ENCODE results near the gene RBM45.

GRCh38 chr2:178159966-178160365 is 47.7 kb downstream of the RBM45 start:
- no peak for TF ChIP-seq CTCF (IDR thresholded peaks at IDR 0.05)
- TF ChIP-seq POLR2AphosphoS5 (IDR thresholded peaks at IDR 0.05), result no peak
- no peak for TF ChIP-seq POLR2A (IDR thresholded peaks at IDR 0.05)
- TF ChIP-seq EP300 (IDR thresholded peaks at IDR 0.05), result no peak
